ENCODE results near the gene ANKFN1. TPM values are rescaled to one million over a fixed set of nuclear protein-coding genes. Genes with fewer than 3 reads are reported as not detected.

Gene ANKFN1
- total and polyA plus RNA-seq, 2 donors from 2014 or later: 0.19 TPM; not detected in 1

GRCh38 chr17:56114469-56114868 is 38.8 kb upstream of the ANKFN1 start:
- Histone ChIP-seq H3K4me1 (ENCODE audit: control insufficient read depth in 2 of 3, insufficient read depth in 2 of 3, low read depth in 1 of 3, low read length in 3 of 3) (peaks cover 0 to 6% (median 3%) of the 10 kb centered on the region in 3 donors), H3K27me3 (ENCODE audit: control insufficient read depth, insufficient read depth, low read length) (no peaks in the 10 kb centered on the region), H3K9me3 (ENCODE audit: control insufficient read depth in 2 of 3, insufficient read depth in 1 of 3, low read length in 3 of 3) (no peaks in the 10 kb centered on the region), H3K27ac (ENCODE audit: low read depth in 2 of 2, low read length in 2 of 2) (no peak overlapping the region), H3K36me3 (ENCODE audit: control insufficient read depth in 2 of 3, insufficient read depth in 3 of 3, low read length in 3 of 3) (no peaks in the 10 kb centered on the region), H3K4me3 (ENCODE audit: low read length in 3 of 3) (no peak overlapping the region), H3K9ac (ENCODE audit: low read length in 3 of 3) (no peak overlapping the region)
- TF ChIP-seq CTCF (IDR thresholded peaks at IDR 0.05; ENCODE audit: borderline replicate concordance, extremely low read depth, insufficient read depth): no peak
- intact Hi-C loops (cut with DNase I): no loop called here
- DNase-seq (no peak), FAIRE-seq (no peak)

GRCh38 chr17:56119191-56119590 is 34.1 kb upstream of the ANKFN1 start:
- FAIRE-seq (no peak), DNase-seq (no peak)
- Histone ChIP-seq H3K9me3 (ENCODE audit: control insufficient read depth in 2 of 3, insufficient read depth in 1 of 3, low read length in 3 of 3) (no peaks in the 10 kb centered on the region), H3K27ac (ENCODE audit: low read depth in 2 of 2, low read length in 2 of 2) (no peak overlapping the region), H3K4me1 (ENCODE audit: control insufficient read depth in 2 of 3, insufficient read depth in 2 of 3, low read depth in 1 of 3, low read length in 3 of 3) (no peaks in the 10 kb centered on the region), H3K4me3 (ENCODE audit: low read length in 3 of 3) (no peak overlapping the region), H3K9ac (ENCODE audit: low read length in 3 of 3) (no peak overlapping the region), H3K27me3 (ENCODE audit: control insufficient read depth, insufficient read depth, low read length) (no peaks in the 10 kb centered on the region), H3K36me3 (ENCODE audit: control insufficient read depth in 2 of 3, insufficient read depth in 3 of 3, low read length in 3 of 3) (no peaks in the 10 kb centered on the region)
- TF ChIP-seq CTCF (IDR thresholded peaks at IDR 0.05; ENCODE audit: borderline replicate concordance, extremely low read depth, insufficient read depth): no peak
- intact Hi-C loops (cut with DNase I): no loop called here

GRCh38 chr17:56119936-56120335 is 33.3 kb upstream of the ANKFN1 start:
- no peak for TF ChIP-seq CTCF (IDR thresholded peaks at IDR 0.05; ENCODE audit: borderline replicate concordance, extremely low read depth, insufficient read depth)
- DNase-seq (no peak), FAIRE-seq (no peak)
- intact Hi-C loops (cut with DNase I): no loop called here
- H3K9ac ChIP-seq (ENCODE audit: low read length in 3 of 3): no peak overlapping the region
- no peak overlapping the region for H3K27ac ChIP-seq (ENCODE audit: low read depth in 2 of 2, low read length in 2 of 2)
- no peaks in the 10 kb centered on the region for H3K36me3 ChIP-seq (ENCODE audit: control insufficient read depth in 2 of 3, insufficient read depth in 3 of 3, low read length in 3 of 3)
- H3K4me3 ChIP-seq (ENCODE audit: low read length in 3 of 3): no peak overlapping the region
- no peaks in the 10 kb centered on the region for H3K27me3 ChIP-seq (ENCODE audit: control insufficient read depth, insufficient read depth, low read length)
- H3K4me1 ChIP-seq (ENCODE audit: control insufficient read depth in 2 of 3, insufficient read depth in 2 of 3, low read depth in 1 of 3, low read length in 3 of 3): no peaks in the 10 kb centered on the region
- H3K9me3 ChIP-seq (ENCODE audit: control insufficient read depth in 2 of 3, insufficient read depth in 1 of 3, low read length in 3 of 3): no peaks in the 10 kb centered on the region

All from kidney (tissue), 14 donors.